SK-N-SH (cell line): ENCODE measurements around the gene DNAJC16. TPM values are rescaled to one million over a fixed set of nuclear protein-coding genes. Genes with fewer than 3 reads are reported as not detected.

Experiments used
- CTCF ChIA-PET: fragments of 300-600, 350-600 bp; formaldehyde crosslinking; extraction: SDS; loops from one replicate; lab custom pipeline; 2021; lab: Yijun Ruan, JAX
- POLR2A ChIA-PET: fragments of 350-600 bp; sonication (Branson Sonifier 250); formaldehyde crosslinking; extraction: SDS; loops from one replicate; lab custom pipeline; 2020; ENCODE audit warnings: antibody characterized with exemption, inconsistent platforms; lab: Yijun Ruan, JAX
- DNase-seq: peaks from one replicate; pipeline ENCODE4 v3.0.0; 2012
- H2AFZ ChIP-seq: fragments of 200-600 bp; sonication (generic); 2 replicates; pipeline ENCODE4 v1.8.1; 2016; ENCODE audit warnings: antibody characterized with exemption, mild to moderate bottlenecking, low read depth
- H3F3A ChIP-seq: fragments of 200-600 bp; sonication (generic); replicated peaks from 2 replicates; pipeline ENCODE3; 2016; ENCODE audit warnings: antibody characterized with exemption, mild to moderate bottlenecking; ENCODE audit not compliant: insufficient read depth
- H3K27ac ChIP-seq, 2 experiments: fragments of 200-500 bp in 1 of 2; fragments of 200-600 bp in 1 of 2; sonication (Bioruptor generic) in 1 of 2; sonication (generic), shearing (Covaris generic) in 1 of 2; 2 replicates each; pipeline versions ENCODE4 v1.5.1 to v1.6.1; 2014 to 2016; ENCODE audit warnings: low read depth in 2 of 2, inconsistent platforms in 1 of 2, low read length in 1 of 2, mild to moderate bottlenecking in 1 of 2, mixed read lengths in 1 of 2
- H3K27me3 ChIP-seq: fragments of 200-600 bp; sonication (generic), shearing (Covaris generic); 2 replicates; pipeline ENCODE4 v1.6.1; 2016; ENCODE audit warnings: mixed run types; ENCODE audit not compliant: insufficient read depth
- H3K36me3 ChIP-seq, 2 experiments: fragments of 200-500 bp in 1 of 2; fragments of 200-600 bp in 1 of 2; sonication (Bioruptor generic) in 1 of 2; sonication (generic) in 1 of 2; replicated peaks in 1 of 2; 2 replicates each; pipeline versions ENCODE3 to v1.5.1; 2014 to 2016; ENCODE audit warnings: low read length in 1 of 2, mild to moderate bottlenecking in 1 of 2; ENCODE audit not compliant: insufficient read depth in 2 of 2, control insufficient read depth in 1 of 2
- H3K4me1 ChIP-seq, 2 experiments: fragments of 200-500 bp in 1 of 2; fragments of 200-600 bp in 1 of 2; sonication (Bioruptor generic) in 1 of 2; sonication (generic), shearing (Covaris generic) in 1 of 2; 2 replicates each; pipeline versions ENCODE4 v1.5.1 to v1.6.1; 2014 to 2016; ENCODE audit warnings: low read depth in 1 of 2, low read length in 1 of 2, mixed run types in 1 of 2; ENCODE audit not compliant: insufficient read depth in 2 of 2, control insufficient read depth in 1 of 2
- H3K4me2 ChIP-seq: fragments of 200-600 bp; sonication (generic), shearing (Covaris generic); 2 replicates; pipeline ENCODE4 v1.6.1; 2017; ENCODE audit warnings: mixed run types
- H3K4me3 ChIP-seq, 2 experiments: fragments of 200-500 bp in 1 of 2; fragments of 200-600 bp in 1 of 2; sonication (Bioruptor generic) in 1 of 2; sonication (generic), shearing (Covaris generic) in 1 of 2; 2 replicates each; pipeline versions ENCODE4 v1.5.1 to v1.8.1; 2014 to 2016; ENCODE audit warnings: low read depth in 2 of 2, inconsistent platforms in 1 of 2, low read length in 1 of 2, mild to moderate bottlenecking in 1 of 2, mixed read lengths in 1 of 2, moderate library complexity in 1 of 2
- H3K79me2 ChIP-seq: fragments of 200-600 bp; sonication (generic); 2 replicates; pipeline ENCODE4 v1.8.1; 2017; ENCODE audit warnings: mild to moderate bottlenecking; ENCODE audit not compliant: insufficient read depth
- H3K9ac ChIP-seq: fragments of 200-600 bp; sonication (generic); 2 replicates; pipeline ENCODE4 v1.6.1; 2017; ENCODE audit warnings: mixed run types
- H3K9me2 ChIP-seq: fragments of 200-600 bp; sonication (generic); 2 replicates; pipeline ENCODE4 v1.6.1; 2017; ENCODE audit warnings: mixed run types
- H3K9me3 ChIP-seq: fragments of 200-600 bp; sonication (generic); 2 replicates; pipeline ENCODE4 v1.6.1; 2017; ENCODE audit warnings: mixed run types, mild to moderate bottlenecking, moderate library complexity
- H4K20me1 ChIP-seq: fragments of 200-600 bp; sonication (generic); 2 replicates; pipeline ENCODE4 v1.6.1; 2017; ENCODE audit warnings: mild to moderate bottlenecking, mixed run types; ENCODE audit not compliant: insufficient read depth
- CTCF ChIP-seq: fragments of 200-600 bp; sonication (generic); IDR thresholded peaks from 2 replicates; pipeline ENCODE4 v1.6.1; 2017; ENCODE audit warnings: antibody characterized with exemption, mild to moderate bottlenecking, moderate library complexity
- FOXJ3 ChIP-seq: sonication (generic); formaldehyde crosslinking; IDR thresholded peaks from 2 replicates; pipeline ENCODE4 v1.5.1; 2020; ENCODE audit warnings: mild to moderate bottlenecking, missing genetic modification reagents
- GABPA ChIP-seq: IDR thresholded peaks from 2 replicates; pipeline ENCODE4 v1.4.0; 2012; ENCODE audit warnings: low read depth, mild to moderate bottlenecking
- GATA2 ChIP-seq: sonication (generic); formaldehyde crosslinking; IDR thresholded peaks from 2 replicates; pipeline ENCODE4 v1.5.0; 2020; ENCODE audit warnings: mild to moderate bottlenecking, missing genetic modification reagents
- IRF3 ChIP-seq: fragments of 150-350 bp; IDR thresholded peaks from 2 replicates; pipeline ENCODE4 v1.6.1; 2016; ENCODE audit warnings: mild to moderate bottlenecking, low read depth, low read length
- MEF2A ChIP-seq: IDR thresholded peaks from 2 replicates; pipeline ENCODE4 v1.4.0; 2012; ENCODE audit warnings: low read depth, borderline replicate concordance
- NFIC ChIP-seq: IDR thresholded peaks from 2 replicates; pipeline ENCODE4 v1.4.0; 2012; ENCODE audit warnings: borderline replicate concordance
- NRF1 ChIP-seq: IDR thresholded peaks from 2 replicates; pipeline ENCODE4 v1.6.1; 2012; ENCODE audit warnings: low read depth, mild to moderate bottlenecking, low read length
- PBX3 ChIP-seq: IDR thresholded peaks from 2 replicates; pipeline ENCODE4; 2012
- POLR2AphosphoS5 ChIP-seq: IDR thresholded peaks from 2 replicates; pipeline ENCODE4 v1.6.1; 2012; ENCODE audit warnings: low read depth, low read length
- RAD21 ChIP-seq: IDR thresholded peaks from 2 replicates; pipeline ENCODE4 v1.6.1; 2012; ENCODE audit warnings: mild to moderate bottlenecking, low read length
- RCOR1 ChIP-seq: fragments of 150-350 bp; IDR thresholded peaks from 2 replicates; pipeline ENCODE4 v1.6.1; 2017; ENCODE audit warnings: antibody characterized with exemption, low read length
- RFX5 ChIP-seq: IDR thresholded peaks from 2 replicates; pipeline ENCODE4 v1.6.1; 2012; ENCODE audit warnings: mild to moderate bottlenecking, improper control_type of control experiment, low read length
- RXRA ChIP-seq: IDR thresholded peaks from 2 replicates; pipeline ENCODE4 v1.4.0; 2012; ENCODE audit warnings: low read depth, mild to moderate bottlenecking, borderline replicate concordance
- USF1 ChIP-seq: IDR thresholded peaks from 2 replicates; pipeline ENCODE4 v1.4.0; 2012; ENCODE audit warnings: low read depth, borderline replicate concordance
- USF2 ChIP-seq: fragments of 150-350 bp; IDR thresholded peaks from 2 replicates; pipeline ENCODE4 v1.6.1; 2017; ENCODE audit warnings: antibody characterized with exemption, low read length, low read depth, borderline replicate concordance
- YY1 ChIP-seq: IDR thresholded peaks from 2 replicates; pipeline ENCODE4 v1.4.0; 2012; ENCODE audit warnings: low read depth, mild to moderate bottlenecking
- ZBTB33 ChIP-seq: IDR thresholded peaks from 2 replicates; pipeline ENCODE4 v1.4.0; 2012; ENCODE audit warnings: low read depth, borderline replicate concordance
- WGBS: methylation state at CpG from one replicate; pipeline ENCODE4 v1.1.6; 2017; ENCODE audit warnings: low lambda C conversion rate; 5-methylcytosine and 5-hydroxymethylcytosine counted together
- polyA plus RNA-seq, 3 experiments: library from polyadenylated mRNA; depleted of rRNA; stranded (reverse); fragments of >200 nt; gene quantifications; 2 replicates each; pipeline ENCODE4 v1.2.3, GENCODE V29; 2012

The DNAJC16 gene
- polyA plus RNA-seq, 1 of the 3 experiments (the other 2 are of a cell fraction) = 8.4 TPM

GRCh38 chr1:15610167-15610566 is 83.5 kb downstream of the DNAJC16 start:
- Histone ChIP-seq H3K4me2 (no peak overlapping the region), H3K27me3 (no peaks in the 10 kb centered on the region), H3K79me2 (no peaks in the 10 kb centered on the region), H3K4me1 (no peaks in the 10 kb centered on the region), H3K36me3 (no peaks in the 10 kb centered on the region), H3K9me2 (no peaks in the 10 kb centered on the region), H3K4me3 (no peak overlapping the region), H3K27ac (no peak overlapping the region), H3F3A (no peaks in the 10 kb centered on the region), H3K9ac (no peak overlapping the region), H3K9me3 (no peaks in the 10 kb centered on the region), H4K20me1 (no peaks in the 10 kb centered on the region), H2AFZ (no peak overlapping the region)
- no peak for TF ChIP-seq FOXJ3
- TF ChIP-seq NRF1 = no peak
- no peak for TF ChIP-seq MEF2A
- no peak for TF ChIP-seq PBX3
- no peak for TF ChIP-seq RCOR1
- no peak for TF ChIP-seq RXRA
- no peak for TF ChIP-seq GATA2 (CRISPR knock-in tag)
- TF ChIP-seq YY1 = no peak
- TF ChIP-seq NFIC = no peak
- no peak for TF ChIP-seq GABPA
- TF ChIP-seq RFX5 = no peak
- no peak for TF ChIP-seq POLR2AphosphoS5
- no peak for TF ChIP-seq USF1
- WGBS = 58% methylated on average over 4 of the region's 4 CpGs
- ChIA-PET CTCF (no interaction called here), POLR2A (no interaction called here)
- no peak for DNase-seq

- POLR2A ChIA-PET = no interaction called here
- peak overlapping the region; percentile 59 for H3K9ac ChIP-seq
- TF ChIP-seq RFX5 (peak; percentile 56; the same call in 1 of the 2 replicates), IRF3 (no peak), USF2 (no peak), ZBTB33 (no peak), GABPA (no peak), CTCF (no peak), RAD21 (no peak)
These were observed 89.9 kb downstream of the DNAJC16 start for GRCh38 chr1:15616373-15617172.

More at GRCh38 chr1:15616373-15617172, 89.9 kb downstream of the DNAJC16 start:
- peak overlapping the region; percentile 57 to 89 for H3K4me3 ChIP-seq
- peak; percentile 38 for DNase-seq
- H3K9me3 ChIP-seq = no peaks in the 10 kb centered on the region
- peak overlapping the region; percentile 98 for H2AFZ ChIP-seq
- CTCF ChIA-PET = interaction anchor here (0.9 to 2.3 kb wide), 4 partner anchors 11 to 199 kb away, joined by 3 to 5 read pairs (median 4); no protein-coding TSS in a partner anchor
- H3K36me3 ChIP-seq = peaks cover 0 to 7% of the 10 kb centered on the region in 2 experiments
- H3K4me1 ChIP-seq = peaks cover 3 to 23% of the 10 kb centered on the region in 2 experiments
- H3K9me2 ChIP-seq = no peaks in the 10 kb centered on the region
- H4K20me1 ChIP-seq = peaks cover 27% of the 10 kb centered on the region
- peaks cover 41% of the 10 kb centered on the region for H3K79me2 ChIP-seq
- H3K27me3 ChIP-seq = no peaks in the 10 kb centered on the region
- H3K4me2 ChIP-seq = peak overlapping the region; percentile 75
- H3K27ac ChIP-seq = peak overlapping the region; percentile 71 to 82
- 40% methylated on average over 16 of the region's 16 CpGs for WGBS
- H3F3A ChIP-seq = peaks cover 33% of the 10 kb centered on the region
